Stimulated activated CD8-positive, alpha-beta memory T cell treated with anti-CD3 and anti-CD28 coated beads, Interleukin-7, amount 100 ng/mL, for 24 hours (primary cell): ENCODE data around the gene DDC.
"Not testable (repeated sequence)": the region's sequence is repeated elsewhere in the genome, so short reads cannot be mapped to it uniquely, and the experiment has no call there.

Experiments
- DNase-seq: peaks from one replicate; pipeline ENCODE4 v3.0.0-alpha.2; 2020; ENCODE audit warnings: low read depth

The DDC gene

DNA sequence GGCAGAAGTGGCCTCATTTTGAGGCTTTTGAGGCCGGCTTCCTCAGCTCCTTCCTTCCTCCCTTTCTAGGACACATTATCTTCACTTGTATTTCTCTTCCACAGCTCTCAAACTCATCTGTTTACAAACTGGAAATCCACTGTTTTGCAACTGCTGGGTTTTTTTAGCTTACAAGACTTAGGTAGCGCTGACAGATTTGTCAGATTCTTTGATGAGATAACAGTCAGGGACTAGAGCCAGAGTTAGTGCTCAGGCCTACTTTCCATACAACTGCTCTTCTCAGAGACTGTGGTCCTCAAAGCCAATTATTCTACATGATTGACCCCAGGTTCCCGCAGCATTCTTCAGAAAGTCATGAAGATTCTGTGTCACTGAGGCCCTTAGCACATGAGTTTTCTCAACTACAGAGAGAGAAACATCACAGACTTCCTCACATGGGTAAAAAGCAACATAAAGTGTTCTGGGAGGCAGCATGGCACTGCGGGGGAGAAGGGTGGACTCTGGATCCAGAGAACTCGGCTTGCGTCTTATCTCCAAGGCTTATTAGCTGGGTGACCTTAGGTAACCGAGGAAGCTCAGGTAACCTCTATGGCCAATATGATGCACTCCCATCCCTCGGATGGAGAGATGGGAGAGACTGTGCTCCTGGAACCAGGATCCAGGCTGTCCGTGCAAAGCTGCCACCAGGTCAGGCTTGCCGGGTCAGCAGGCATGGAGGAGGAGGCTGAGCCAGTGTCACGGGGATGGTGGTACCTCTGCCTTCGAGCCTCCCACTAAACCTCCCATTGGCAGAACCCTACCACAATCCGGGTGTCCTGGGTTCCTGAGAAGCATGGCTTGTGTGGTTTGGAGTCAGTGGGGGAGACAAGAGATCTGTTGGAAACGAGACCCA is 10.5 kb downstream of the DDC start:
- DNase-seq: no peak

DNA sequence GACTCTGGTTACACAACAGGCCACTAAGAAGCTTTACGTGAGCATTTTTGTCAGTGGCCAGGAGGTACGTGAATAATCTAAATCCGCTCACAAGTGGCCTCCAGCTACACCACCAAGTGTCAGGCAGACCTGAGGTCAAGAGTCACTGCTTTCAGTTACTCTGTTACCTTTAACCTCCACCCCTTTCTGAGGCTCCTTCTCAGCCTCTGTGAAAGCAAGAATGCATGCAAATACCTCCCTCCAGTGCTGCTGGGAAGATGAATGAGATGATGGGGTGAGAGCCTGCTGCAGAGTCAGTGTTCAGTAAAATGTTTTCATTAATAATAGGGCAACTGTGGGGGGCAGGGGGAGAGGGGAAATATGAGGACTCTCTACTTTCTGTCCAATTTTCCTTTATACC is 11.2 kb downstream of the DDC start:
- DNase-seq: no peak

DNA sequence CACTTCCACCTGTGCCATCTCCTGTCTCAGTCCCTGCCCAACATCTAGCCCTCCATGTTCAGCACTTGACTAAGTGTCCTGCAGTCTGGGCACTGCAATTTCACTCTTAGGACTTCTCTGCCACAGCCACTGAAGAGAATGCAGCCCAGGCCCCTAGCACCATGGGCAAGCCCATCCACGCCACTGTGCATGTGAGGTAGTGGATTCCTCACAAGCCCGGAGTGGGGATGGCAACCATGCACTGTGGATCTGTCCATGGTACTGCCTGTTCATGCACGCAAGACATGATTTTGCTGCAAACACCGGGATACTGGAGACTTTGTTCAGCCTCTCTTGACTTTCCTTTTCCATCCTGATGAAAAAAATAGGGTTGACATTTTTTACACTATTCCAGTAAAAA is 12.3 kb downstream of the DDC start:
- DNase-seq: no peak

DNA sequence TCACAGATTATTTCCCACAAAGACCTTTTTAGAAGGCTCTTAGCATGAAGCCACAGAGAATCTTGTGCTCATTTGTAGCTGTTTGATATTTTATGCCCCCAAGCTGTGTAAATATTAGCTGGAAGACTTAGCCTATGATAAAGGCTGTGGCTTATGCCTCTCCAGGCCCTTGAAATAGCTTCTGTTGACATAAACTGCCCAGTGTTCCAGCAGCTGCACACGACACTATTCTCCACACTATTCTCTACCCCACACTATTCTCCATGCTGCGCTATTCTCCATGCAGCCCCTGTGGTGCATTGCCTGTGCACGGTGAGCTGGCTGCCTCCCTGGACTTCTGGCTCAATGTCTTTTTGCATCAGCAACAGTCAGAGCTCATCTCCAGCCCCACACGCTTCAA is 13.1 kb downstream of the DDC start:
- no peak for DNase-seq

DNA sequence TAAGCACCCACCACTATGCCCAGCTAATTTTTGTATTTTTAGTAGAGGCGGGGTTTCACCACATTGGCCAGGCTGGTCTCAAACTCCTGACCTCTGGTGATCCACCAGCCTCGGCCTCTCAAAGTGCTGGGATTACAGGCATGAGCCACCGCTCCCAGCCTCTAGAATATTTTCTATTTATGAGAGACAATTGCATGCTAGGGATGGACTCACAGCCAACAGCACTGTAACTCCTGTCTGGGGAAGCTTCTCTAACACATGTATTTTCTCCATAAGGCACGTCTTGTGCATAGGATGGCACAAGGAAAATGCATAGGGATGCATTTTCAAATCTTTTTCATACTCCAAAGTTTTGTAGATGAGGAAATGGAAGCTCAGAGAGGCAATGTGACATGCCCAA is 19.6 kb downstream of the DDC start:
- DNase-seq: not testable (repeated sequence)

DNA sequence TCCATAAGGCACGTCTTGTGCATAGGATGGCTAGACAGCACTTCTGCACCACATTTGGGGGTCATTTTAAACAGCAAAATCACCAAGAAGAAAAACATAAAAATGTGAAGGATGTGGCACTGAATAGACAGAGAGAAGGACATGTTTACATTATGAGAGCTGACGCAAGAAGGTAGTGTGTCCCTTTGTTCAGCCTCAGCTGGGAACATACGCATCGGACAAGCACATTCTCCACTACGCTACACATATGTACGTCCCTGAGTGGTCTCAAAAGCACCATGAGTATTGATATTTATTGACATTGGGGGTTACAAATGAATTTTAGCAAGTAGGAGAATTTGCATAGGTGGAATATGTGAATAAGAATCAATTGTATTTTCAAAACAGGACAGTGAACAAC is 20.2 kb downstream of the DDC start:
- DNase-seq: no peak

DNA sequence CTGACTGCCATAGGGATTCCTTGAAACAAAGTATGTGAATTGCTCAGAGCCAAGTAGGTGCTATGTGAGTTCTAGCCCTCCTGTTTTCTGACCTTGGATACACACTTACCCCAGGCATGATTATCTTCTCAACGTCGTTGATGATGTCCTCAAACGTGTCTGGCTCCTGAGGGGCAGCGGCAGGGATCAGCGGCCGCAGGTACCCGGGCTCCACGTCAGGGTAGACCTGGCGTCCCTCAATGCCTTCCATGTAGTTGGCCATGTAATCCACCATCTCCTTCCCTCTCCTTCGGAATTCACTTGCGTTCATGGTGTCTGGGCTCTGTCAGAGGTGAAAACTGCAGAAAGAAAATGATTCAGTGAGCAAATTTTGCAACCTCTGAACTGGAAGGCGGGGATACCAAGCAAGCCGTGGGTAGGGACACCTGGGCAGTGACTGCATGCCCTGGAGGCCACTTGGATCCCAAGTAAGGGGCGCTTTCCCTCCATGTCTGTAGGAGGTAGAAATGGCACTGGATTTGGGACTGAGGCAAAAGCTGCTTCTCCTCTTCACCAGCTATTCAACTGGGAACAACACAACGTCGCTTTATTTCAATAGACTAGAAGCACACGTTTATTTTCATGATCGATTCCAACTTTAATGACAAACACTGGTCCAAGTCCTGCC is 21.3 kb downstream of the DDC start:
- DNase-seq: no peak

DNA sequence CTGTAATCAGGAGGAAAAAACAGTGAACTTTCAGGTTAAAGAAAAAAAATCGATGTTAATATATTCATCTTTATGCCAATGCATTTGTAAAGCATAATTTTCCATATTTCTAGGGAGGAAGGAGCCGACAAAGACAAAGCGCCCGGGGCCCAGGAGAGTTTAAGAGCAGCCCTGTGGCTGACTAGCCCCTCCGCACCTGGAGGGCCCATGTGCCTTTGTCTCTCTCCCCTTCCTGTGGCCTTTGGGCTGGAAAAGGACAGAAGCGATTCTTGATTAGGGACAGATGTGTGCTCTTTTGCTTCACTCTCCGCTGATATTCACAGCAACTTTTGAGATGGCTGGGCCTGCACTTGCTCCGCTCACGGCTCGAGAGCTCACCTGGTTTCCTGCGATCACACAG is 23.1 kb downstream of the DDC start:
- DNase-seq: no peak

DNA sequence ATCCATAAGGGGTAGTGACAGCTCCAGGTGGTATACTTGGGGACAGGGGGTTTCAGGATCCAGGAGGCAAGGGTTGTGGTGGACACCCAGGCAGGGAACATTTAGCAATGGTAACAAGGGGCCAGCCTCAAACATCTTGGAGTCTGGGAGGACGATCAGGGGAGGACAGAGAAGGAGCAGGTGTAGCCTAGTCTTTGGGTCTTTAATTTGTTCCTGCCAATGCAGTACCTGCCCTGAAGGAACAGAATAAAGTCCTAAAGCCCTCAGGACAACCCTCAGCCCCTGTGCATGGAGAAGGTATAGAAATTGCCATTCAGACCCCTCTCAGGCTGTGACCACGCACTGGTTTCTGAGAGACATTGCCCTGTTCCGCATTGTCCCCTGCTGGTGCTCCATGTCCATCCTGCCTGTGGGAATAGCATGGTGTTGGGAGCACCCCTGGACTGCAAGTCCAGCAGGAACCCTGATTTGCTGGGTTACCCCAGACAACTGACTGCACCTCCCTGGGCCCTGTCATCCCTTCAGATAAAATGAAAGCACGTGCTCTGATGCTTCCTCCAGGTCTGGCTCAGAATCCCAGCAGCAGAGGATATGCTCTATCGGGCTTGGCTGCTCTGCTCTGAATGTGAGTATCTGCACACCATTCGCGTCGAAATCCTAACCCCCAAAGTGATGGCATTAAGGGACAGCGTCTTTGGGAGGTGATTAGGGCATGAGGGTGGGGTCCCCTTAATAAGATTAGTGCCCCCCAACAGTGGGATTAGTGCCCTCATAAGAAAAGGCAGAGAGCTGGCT is 24.2 kb downstream of the DDC start:
- no peak for DNase-seq

DNA sequence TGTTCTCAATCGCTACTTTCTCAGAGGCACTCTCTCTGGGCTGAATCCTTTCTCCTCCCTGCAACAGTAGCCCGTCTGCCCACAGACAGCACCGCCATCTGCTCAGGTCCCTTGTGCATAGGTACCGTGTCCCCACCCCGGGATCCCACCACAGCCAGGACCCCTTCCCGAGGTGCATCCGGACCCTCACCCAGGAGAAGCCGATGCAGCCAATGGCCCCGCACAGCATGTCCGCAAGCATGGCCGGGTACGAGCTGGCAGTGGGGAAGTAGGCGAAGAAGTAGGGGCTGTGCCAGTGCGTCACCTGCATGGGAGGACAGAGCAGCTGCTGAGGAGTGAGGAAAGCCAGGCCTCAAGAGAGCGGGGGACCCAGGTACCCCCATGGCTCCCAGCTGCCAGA is 25.5 kb downstream of the DDC start:
- DNase-seq: no peak

DNA sequence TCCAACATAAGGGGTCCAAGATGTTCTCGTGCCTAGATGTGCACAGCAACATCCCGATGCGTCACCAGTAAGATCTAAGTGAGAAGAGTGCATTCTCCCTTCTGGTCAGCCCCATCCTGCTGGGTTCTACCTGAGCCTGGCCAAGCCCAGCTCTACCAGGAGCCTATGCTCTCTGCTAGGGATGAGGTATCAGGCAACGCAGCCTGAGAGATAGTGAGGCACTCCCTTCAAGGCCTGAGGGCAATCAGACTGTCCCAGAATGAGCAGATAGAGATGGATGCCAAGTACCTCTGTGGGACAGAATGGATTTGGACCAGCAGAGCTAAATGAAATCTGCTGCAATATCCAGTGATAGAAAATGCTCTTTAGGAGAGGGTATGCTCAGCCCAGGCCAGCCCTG is 26.7 kb downstream of the DDC start:
- DNase-seq: no peak

DNA sequence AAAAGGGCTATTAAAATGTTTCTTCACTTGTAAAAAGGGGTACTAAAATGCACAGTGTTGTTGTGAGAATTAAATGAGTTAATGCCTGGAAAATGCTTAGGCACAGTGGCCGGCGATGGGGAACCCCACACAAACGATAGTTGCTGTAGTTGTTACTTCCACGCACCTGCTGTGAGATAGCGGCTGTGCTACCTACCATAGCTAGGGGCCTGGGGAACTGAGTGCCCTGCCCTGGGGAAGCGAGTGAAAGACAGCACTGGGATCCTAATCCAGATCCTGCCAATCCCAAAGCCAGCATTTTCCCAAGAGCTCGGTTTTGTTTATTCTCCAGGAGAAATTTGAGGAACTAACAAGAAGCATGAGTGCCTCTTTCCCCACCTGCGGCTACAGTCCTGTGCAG is 27.8 kb downstream of the DDC start:
- DNase-seq: no peak

DNA sequence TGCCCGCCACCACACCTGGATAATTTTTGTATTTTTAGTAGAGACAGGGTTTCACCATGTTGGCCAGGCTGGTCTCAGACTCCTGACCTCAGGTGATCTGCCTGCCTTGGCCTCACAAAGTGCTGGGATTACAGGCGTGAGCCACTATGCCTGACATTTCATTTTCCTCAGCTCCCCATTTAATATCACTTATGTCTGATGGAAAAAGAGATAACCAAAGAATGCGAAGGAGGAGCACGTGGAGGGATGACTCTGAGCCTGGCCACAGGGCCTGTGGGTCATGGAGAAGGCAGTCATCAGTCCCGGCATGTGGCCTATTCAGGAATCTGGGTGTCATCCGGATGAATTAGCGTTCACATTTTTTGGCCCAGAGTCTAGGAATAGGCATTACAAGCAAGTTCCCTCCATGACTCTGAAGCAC is 29.9 kb downstream of the DDC start:
- DNase-seq: not testable (repeated sequence)

DNA sequence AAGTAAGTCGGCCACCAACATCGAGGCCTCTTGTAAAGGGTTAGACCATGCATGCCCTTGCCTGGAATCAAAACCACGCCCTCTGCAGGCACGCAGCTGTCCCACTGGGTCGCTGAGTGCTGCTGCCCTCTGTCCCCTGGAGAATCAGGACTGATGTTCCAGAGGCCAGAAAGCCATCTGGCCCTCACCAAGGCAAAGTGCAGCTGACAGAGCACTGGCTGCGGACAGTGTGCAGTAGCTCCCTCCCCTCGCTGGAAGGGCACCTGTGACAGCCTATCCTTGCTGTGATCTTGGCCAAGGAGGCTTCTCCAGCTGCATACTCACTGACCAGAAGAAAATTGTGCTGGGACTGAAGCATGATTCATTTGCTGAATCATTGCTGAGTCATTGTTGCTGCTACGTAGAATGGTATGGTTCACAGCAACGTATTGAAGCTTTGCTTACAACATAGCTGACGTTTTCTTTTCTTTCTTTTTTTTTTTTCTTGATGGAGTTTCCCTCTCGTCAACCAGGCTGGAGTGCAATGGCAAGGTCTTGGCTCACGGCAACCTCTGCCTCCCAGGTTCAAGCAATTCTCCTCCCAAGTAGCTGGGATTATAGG is 30.4 kb downstream of the DDC start:
- no peak for DNase-seq

DNA sequence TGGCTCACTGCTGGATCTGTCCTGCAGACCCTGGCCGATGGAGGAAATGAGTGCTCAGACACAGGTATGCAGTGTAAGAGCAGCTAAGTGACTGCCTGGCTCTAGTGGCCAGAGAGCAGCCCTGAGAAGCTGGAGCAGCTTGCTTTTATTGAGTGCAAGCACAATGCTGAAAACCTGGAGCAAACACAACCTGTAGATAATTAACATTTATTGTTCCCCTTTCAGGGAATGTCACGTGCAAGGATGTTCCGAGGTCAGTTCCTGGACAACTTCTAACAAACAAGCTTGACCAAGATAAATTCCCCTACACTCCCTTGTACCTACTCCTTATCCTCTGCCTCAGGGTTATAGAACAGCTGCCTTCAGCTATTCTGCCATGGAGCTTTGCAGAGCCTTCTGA is 31.3 kb downstream of the DDC start:
- DNase-seq: no peak

DNA sequence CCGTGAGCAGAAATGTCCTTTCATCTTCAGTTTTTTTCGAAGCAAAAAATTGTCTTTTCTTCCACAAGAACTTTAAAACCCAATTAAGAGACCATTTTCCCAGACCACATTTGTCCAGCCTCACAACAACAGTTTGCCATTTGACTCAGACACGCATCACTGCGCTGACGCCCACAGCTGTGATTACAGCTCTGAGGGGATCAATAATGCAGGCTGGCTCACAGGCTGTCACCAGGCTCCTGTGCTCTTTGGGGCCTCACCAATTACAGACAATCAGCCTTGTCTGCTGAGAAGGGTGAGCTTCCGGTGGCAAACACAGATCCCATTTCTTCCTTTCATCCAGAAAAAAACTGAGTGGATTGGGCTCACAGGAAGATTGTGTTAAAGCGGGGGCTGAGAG is 33.3 kb downstream of the DDC start:
- DNase-seq: no peak

DNA sequence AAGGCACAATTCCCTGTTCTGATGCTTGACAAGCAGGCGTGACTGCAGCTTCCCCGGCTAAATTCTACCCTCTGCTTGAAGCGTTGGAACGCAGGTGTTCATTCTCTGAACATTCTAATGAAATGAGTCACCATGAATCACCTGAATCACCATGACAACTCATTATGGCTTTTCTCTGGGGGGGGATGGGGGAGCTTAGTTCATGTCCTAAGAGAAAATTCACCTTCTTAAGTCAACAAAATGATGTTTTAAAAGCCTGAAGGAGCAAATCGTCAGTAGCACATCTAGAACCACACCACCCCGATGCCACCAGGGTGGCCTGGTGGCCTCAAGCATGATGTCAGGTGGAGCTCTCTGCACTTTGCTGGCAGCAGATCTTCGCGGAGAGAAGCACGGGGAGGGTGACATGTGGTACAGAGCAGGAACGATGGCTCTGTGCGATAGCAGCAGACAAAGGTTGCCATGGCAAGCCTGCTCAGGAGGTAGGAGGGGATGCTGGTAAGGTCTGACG is 33.7 kb downstream of the DDC start:
- DNase-seq: no peak

DNA sequence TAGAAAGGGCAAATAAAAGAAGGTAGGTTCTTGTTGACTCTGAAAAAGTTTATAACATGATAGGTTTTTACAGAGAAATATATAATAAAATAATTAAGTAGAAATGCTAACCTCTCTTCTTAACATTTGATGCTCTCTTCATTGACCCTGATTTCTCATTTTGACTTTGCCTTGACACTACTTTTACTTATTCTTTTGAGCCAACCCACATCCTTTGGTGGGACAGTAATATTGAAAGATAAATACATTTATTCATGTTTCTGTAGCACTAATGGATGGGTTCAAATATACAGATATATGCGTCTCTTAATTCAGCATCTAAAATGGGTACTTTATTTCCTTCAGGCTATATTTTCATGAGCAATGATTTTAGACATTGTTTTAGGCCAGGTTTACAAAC is 34.4 kb downstream of the DDC start:
- DNase-seq: no peak

DNA sequence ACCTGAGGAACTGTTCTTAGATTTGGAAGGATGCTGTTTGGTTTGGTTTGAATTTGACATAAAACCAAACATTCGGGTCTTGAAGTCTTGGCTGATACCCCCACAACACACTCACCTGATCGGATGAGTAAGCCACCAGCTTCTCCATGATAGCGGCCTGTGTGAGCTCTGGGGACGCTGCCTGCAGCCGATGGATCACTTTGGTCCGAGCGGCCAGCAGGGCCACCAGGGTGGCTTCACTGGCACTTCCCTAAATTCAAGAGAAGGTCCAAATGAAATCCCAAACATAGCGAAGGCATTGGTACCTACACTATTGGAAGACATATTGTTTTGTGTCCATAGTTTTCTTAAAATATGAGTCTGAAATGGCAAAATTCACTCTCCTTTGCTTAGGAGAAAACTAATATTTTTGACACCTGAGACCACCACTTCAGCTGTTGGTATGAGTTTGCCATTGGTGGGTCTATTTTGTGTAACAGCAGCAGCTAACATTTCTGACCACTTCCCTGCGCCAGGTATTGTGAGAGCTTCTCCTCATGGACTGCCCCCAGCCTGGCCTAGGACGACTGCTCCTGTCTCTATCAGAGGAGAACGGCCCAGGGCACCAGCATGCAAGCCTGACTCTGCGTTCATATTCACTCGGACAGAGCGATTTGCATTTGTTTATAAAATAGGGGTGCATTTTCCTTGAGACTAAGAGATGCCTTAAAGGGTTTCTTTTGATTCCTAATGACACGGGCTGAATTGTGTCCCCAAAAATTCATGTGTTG is 35.9 kb downstream of the DDC start:
- no peak for DNase-seq

DNA sequence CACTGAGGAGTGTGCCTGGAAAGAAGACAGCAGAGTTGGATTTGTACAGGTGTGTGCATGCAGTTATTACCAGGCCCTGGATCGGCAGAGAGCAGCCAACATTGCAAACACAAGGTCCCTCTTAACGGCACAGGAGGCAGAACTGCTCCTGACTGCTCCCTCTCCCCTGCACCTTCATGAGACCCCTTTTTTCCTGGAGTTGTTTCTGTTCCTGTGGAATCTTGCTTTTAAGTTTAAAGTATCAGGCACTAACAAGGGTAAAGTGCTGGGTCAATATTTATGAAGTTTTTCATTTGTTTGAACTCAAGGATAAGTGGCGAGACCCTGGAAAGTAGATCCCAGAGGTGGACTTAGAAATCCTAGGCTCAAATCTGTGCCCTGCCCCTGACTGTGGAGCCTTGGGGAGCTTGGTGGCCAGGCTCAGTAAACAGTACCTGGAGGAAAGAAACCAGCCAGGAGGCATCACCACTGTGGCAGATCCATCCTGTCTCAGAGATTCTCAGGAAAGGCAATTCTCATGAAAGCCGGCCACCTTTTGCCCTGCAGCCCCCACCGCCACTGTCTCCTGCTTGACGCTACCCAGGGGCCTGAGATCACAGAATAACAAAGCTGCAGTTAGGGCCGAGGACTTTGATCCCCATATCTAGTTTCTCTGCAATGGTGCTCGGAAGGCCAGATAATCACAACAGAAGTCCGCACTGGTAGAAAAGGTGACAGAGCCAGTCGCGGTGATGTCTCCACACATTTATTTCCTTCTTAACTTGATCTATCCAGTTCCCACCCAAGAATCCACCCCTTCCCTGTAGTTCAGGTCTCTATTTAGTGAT is 36.7 kb downstream of the DDC start:
- no peak for DNase-seq

DNA sequence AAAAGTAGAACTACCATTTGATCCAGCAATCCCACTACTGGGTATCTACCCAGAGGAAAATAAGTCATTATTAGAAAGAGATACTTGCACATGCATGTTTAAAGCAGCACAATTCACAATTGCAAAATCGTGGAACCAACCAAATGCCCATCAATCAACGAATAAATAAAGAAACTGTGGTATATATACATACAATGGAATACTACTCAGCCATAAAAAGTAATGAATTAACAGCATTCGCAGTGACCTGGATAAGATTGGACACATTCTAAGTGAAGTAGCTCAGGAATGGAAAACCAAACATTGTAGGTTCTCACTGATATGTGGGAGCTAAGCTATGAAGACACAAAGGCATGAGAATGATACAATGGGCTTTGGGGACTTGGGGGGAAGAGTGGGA is 45.9 kb downstream of the DDC start:
- DNase-seq: not testable (repeated sequence)
